HS-27A (cell line): ENCODE measurements around the gene CSNK1D.

ENCODE experiments used
- DNase-seq: peaks from one replicate; pipeline ENCODE4 v3.0.0-alpha.2; 2012; ENCODE audit warnings: low read depth, missing footprints

Gene CSNK1D

GRCh38 chr17:82310877-82311276, 37.4 kb upstream of the CSNK1D start:
- DNase-seq, result no peak

GRCh38 chr17:82309656-82310570, 36.4 kb upstream of the CSNK1D start:
- DNase-seq, result no peak

- no peak for DNase-seq
Measured at GRCh38 chr17:82305727-82306300, 32.3 kb upstream of the CSNK1D start.

DNA sequence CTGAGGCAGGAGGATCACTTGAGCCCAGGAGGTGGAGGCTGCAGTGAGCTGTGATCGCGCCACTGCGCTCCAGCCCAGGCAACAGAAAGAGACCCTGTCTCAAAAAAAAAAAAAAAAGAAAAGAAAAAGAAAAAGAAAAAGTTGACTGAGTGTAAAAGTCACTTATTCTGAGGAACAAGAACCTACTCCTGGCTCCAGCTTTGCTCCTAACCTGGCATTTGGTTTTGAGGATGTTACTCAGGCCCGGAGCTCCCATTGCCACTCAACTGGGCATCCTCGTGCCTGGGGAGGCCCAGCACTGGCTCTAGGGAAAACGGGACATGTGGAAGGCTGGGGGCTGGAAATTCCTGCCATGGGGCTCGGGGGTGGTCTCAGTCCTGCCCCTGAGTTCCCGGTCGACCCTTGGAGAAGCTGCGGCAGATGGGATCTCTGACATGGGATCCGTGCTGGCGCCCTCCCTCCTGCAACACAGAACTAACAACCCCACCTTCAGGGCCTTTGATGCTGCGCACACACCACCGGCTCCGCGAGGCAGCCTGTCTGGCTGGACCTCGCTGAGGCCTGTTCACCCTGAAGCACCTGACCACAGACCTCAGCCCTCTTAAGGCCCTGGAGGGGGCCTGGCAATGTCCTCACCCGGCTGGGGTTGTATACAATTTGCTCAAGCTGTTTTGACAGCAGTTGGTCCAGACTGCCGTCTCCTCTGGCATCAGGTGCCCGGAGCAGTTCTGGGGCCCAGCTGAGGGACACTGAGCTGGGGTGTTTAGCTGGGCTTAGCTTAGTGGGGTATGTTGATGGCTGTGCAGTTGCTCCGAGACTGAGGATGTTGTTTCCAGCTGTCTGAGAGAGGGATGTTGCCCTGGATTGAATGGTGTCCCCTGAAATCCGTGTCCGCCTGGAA, 31.6 kb upstream of the CSNK1D start:
- DNase-seq, result no peak

- DNase-seq, result no peak
Measured at GRCh38 chr17:82303944-82304808, 30.7 kb upstream of the CSNK1D start.

- DNase-seq, result no peak
Measured at GRCh38 chr17:82302991-82303943, 29.8 kb upstream of the CSNK1D start.

- no peak for DNase-seq
Measured at GRCh38 chr17:82302568-82302963, 29.1 kb upstream of the CSNK1D start.

- no peak for DNase-seq
Measured at GRCh38 chr17:82301916-82302567, 28.5 kb upstream of the CSNK1D start.

GRCh38 chr17:82301300-82301915, 27.9 kb upstream of the CSNK1D start:
- no peak for DNase-seq

DNA sequence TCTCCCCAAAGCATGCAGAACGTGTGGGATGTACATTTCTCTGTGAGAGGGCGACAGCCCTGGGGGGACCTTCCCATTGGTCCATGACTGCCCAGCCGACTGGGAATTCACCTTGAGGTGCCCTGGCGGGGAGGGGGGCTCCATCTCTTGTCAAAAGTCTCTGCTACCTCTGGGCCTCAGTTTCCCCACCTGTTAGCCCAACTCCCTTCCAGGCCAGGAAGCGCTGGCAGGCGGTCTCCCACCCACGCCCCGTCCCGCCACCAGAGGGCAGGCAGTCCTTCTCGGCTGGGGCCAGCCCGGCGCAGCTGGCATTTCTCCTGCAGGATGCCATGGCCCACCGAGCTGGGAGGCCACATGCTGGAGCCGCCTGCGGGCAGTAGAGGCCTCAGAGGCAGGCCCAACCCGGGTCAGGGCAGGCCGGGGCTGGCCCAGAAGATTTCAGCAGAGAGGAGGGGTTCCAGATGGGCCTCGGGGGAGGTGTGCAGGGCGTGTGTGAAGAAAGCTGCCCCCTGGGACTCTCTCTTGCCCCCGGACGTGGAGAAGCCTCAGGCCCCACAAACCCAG, 27.3 kb upstream of the CSNK1D start:
- DNase-seq, result no peak

- no peak for DNase-seq
Measured at GRCh38 chr17:82300228-82300627, 26.7 kb upstream of the CSNK1D start.

DNA sequence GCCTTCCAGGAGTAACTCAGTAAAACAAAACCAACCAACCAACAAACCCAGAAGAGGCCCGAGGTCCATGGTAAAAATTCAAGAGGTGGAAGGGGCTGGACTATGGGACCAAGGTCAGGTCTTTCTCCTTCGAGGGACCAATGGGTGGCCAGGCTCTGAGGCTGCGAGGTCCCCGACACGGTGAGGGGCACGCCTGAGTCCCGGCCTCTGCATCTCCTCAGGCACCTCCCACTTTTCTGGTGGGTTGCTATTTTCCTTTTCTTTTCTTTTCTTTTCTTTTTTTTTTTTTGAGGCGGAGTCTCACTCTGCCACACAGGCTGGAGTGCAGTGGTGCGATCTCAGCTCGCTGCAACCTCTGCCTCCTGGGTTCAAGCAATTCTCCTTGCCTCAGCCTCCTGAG, 26.0 kb upstream of the CSNK1D start:
- DNase-seq, result no peak

DNA sequence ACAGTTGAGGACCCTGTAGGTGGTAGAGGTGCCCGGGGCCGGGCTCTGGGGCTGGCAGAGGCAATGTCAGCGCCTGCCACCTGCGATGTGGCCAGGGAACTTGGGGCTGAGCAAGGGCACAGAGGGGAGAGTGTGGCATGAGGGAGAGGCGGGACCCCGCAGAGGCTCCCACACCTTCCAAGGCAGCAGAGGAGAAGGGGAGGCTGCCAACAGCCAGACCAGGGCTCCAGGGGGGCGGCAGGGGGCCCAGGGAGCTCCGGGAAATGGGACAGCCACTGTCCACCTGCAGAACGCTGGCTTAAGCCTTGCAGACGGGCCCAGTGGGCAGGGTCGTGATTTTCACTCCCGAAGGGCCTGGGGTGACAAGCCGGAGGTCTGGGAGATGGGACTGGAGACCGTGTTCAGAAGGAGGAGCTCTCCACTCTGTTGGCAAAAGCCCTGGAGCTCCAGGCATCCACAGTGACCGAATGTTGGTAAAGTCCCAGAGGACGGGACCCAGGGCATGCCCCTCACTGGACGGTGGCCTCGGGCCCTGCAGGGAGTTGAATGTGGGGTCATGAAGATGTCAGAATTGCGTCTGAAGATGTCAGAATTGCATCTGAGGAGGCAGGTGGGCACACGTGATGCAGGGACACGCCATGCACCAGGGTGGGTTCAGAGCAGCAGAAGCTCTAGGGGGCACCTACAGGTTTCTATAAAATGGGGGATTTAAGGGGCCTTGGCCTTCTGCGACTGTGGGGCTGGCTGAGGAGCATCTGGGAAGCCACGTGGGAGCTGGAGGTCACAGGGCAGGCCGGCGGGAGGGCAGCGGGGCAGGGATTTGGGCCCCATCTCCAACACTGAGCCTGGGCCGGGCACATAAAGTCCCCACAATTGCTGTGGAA, 25.3 kb upstream of the CSNK1D start:
- no peak for DNase-seq

- DNase-seq, result no peak
Measured at GRCh38 chr17:82297714-82298537, 24.4 kb upstream of the CSNK1D start.

DNA sequence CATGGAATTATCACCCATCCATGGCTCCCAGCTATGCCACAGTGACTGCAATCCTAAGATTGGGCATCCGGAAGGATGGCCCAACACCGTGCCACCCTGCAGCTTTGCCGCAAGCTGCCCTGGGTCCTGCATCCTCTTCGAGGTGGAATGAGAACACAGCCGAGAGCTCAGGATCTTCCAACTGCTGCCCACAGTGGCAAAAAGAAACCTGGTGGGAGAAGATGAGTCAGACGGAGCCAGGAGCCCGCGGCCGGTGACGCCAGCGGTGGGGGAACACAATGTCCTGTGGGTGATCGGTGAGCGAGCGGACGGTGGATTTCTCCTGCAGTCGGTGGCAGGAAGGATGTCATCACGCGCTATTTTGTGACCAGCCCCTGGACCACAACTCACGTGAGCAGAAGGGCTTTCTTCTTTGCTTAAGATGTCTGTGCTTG, 23.8 kb upstream of the CSNK1D start:
- DNase-seq, result no peak

GRCh38 chr17:82296511-82297279, 23.2 kb upstream of the CSNK1D start:
- no peak for DNase-seq
